Measurements from ENCODE around the gene BRD2.

DNA sequence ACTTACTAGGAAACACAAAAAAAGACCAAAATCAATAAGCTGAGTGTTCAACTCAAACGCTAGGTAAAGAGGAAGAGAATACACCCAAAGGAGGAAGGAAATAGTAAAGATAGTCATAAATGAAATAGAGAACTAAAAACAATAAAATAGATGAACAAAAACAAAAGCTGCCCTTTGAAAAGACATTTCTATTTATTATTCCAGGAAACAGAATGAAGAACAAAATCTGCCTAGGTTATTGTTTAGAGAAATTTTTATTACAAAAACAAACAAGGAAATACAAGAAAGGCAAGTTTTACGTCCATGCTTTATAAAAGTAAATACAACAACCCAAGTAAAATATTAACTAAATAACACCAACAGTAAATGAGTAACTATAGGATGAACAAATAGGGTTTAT, 47.7 kb upstream of the BRD2 start:
- TF ChIP-seq, protein P1, sequence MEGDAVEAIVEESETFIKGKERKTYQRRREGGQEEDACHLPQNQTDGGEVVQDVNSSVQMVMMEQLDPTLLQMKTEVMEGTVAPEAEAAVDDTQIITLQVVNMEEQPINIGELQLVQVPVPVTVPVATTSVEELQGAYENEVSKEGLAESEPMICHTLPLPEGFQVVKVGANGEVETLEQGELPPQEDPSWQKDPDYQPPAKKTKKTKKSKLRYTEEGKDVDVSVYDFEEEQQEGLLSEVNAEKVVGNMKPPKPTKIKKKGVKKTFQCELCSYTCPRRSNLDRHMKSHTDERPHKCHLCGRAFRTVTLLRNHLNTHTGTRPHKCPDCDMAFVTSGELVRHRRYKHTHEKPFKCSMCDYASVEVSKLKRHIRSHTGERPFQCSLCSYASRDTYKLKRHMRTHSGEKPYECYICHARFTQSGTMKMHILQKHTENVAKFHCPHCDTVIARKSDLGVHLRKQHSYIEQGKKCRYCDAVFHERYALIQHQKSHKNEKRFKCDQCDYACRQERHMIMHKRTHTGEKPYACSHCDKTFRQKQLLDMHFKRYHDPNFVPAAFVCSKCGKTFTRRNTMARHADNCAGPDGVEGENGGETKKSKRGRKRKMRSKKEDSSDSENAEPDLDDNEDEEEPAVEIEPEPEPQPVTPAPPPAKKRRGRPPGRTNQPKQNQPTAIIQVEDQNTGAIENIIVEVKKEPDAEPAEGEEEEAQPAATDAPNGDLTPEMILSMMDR (conservative IDR thresholded peaks at IDR 0.05; ENCODE audit: low read depth, low read length), result no peak
- no peak for TF ChIP-seq EZH2phosphoT487 (IDR thresholded peaks at IDR 0.05; ENCODE audit: borderline replicate concordance, low read length)
- no peak for TF ChIP-seq EZH2 (IDR thresholded peaks at IDR 0.05; ENCODE audit: low read length, unreplicated experiment)
